ENCODE results near the gene MEIS2.

DNA sequence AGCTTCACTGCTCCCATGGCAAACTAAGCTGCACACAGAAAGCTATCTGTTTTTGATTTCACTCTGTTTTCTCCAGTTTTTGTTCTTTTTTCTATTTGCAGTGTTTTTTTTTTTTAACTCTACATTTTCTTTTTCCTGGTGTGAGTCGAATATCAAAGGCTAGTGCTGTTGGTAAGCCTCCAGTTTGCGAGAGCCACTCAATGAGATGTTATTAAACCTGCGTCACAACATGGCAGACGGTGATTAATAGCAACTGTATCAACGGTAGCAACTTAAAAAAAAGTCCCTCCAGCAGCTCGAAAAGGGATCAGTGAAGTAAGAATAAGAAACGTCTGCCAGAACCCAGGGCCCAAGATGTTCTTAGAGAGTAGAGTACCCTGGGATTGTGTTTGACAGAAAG lies 84.1 kb downstream of the MEIS2 start:
- TF ChIP-seq, protein P1, sequence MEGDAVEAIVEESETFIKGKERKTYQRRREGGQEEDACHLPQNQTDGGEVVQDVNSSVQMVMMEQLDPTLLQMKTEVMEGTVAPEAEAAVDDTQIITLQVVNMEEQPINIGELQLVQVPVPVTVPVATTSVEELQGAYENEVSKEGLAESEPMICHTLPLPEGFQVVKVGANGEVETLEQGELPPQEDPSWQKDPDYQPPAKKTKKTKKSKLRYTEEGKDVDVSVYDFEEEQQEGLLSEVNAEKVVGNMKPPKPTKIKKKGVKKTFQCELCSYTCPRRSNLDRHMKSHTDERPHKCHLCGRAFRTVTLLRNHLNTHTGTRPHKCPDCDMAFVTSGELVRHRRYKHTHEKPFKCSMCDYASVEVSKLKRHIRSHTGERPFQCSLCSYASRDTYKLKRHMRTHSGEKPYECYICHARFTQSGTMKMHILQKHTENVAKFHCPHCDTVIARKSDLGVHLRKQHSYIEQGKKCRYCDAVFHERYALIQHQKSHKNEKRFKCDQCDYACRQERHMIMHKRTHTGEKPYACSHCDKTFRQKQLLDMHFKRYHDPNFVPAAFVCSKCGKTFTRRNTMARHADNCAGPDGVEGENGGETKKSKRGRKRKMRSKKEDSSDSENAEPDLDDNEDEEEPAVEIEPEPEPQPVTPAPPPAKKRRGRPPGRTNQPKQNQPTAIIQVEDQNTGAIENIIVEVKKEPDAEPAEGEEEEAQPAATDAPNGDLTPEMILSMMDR (IDR thresholded peaks at IDR 0.05): no peak
- no peak for TF ChIP-seq EP300 (IDR thresholded peaks at IDR 0.05)
